ENCODE data around the gene APEX1.

The APEX1 gene

GRCh38 chr14:20478894-20479293, 23.9 kb downstream of the APEX1 start:
- TF ChIP-seq CTCF (IDR thresholded peaks at IDR 0.05; ENCODE audit: low read length) = no peak
- TF ChIP-seq EZH2 (optimal IDR thresholded peaks at IDR 0.05; ENCODE audit: low read depth, low read length) = no peak
- TF ChIP-seq EZH2phosphoT487 (IDR thresholded peaks at IDR 0.05; ENCODE audit: low read length) = no peak
- Histone ChIP-seq H3K27ac (ENCODE audit: low read length) (no peak overlapping the region), H3K9me3 (replicated peaks; ENCODE audit: insufficient read depth, low read length) (no peaks in the 10 kb centered on the region), H3K79me2 (ENCODE audit: low read length) (no peaks in the 10 kb centered on the region; the same call in 1 of the 2 replicates), H2AFZ (ENCODE audit: low read length) (no peak overlapping the region), H3K4me3 (ENCODE audit: low read length) (no peak overlapping the region), H4K20me1 (ENCODE audit: insufficient read depth, low read length) (no peaks in the 10 kb centered on the region), H3K4me1 (ENCODE audit: low read length) (no peaks in the 10 kb centered on the region), H3K27me3 (replicated peaks; ENCODE audit: insufficient read depth, low read length) (no peaks in the 10 kb centered on the region), H3F3A (ENCODE audit: insufficient read depth, low read length) (no peaks in the 10 kb centered on the region), H3K9me2 (replicated peaks; ENCODE audit: insufficient read depth, low read length) (no peaks in the 10 kb centered on the region), H3K9ac (ENCODE audit: low read length) (no peak overlapping the region), H3K36me3 (replicated peaks; ENCODE audit: insufficient read depth, low read length) (no peaks in the 10 kb centered on the region; the same call in 1 of the 2 replicates), H3K4me2 (ENCODE audit: low read depth, low read length) (no peak overlapping the region)
- no peak for DNase-seq

- Histone ChIP-seq H3K9ac (ENCODE audit: low read length) (no peak overlapping the region), H3K27me3 (replicated peaks; ENCODE audit: insufficient read depth, low read length) (no peaks in the 10 kb centered on the region), H2AFZ (ENCODE audit: low read length) (no peak overlapping the region), H3K9me3 (replicated peaks; ENCODE audit: insufficient read depth, low read length) (no peaks in the 10 kb centered on the region), H3K4me1 (ENCODE audit: low read length) (no peaks in the 10 kb centered on the region), H3K27ac (ENCODE audit: low read length) (no peak overlapping the region), H3K36me3 (replicated peaks; ENCODE audit: insufficient read depth, low read length) (no peaks in the 10 kb centered on the region), H3K4me3 (ENCODE audit: low read length) (no peak overlapping the region), H3F3A (ENCODE audit: insufficient read depth, low read length) (no peaks in the 10 kb centered on the region), H4K20me1 (ENCODE audit: insufficient read depth, low read length) (no peaks in the 10 kb centered on the region), H3K9me2 (replicated peaks; ENCODE audit: insufficient read depth, low read length) (no peaks in the 10 kb centered on the region), H3K79me2 (ENCODE audit: low read length) (no peaks in the 10 kb centered on the region), H3K4me2 (ENCODE audit: low read depth, low read length) (no peak overlapping the region)
- no peak for TF ChIP-seq EZH2phosphoT487 (IDR thresholded peaks at IDR 0.05; ENCODE audit: low read length)
- no peak for TF ChIP-seq EZH2 (optimal IDR thresholded peaks at IDR 0.05; ENCODE audit: low read depth, low read length)
- TF ChIP-seq CTCF (IDR thresholded peaks at IDR 0.05; ENCODE audit: low read length) = no peak
- DNase-seq = no peak
Observed at GRCh38 chr14:20482382-20482781, 27.4 kb downstream of the APEX1 start.

- no peak overlapping the region for H3K4me2 ChIP-seq (ENCODE audit: low read depth, low read length)
- TF ChIP-seq CTCF (IDR thresholded peaks at IDR 0.05; ENCODE audit: low read length) (no peak), EZH2 (optimal IDR thresholded peaks at IDR 0.05; ENCODE audit: low read depth, low read length) (no peak), EZH2phosphoT487 (IDR thresholded peaks at IDR 0.05; ENCODE audit: low read length) (no peak)
- H3K27ac ChIP-seq (ENCODE audit: low read length) = no peak overlapping the region
- no peak overlapping the region for H3K4me3 ChIP-seq (ENCODE audit: low read length)
- no peaks in the 10 kb centered on the region; the same call in 1 of the 2 replicates for H3F3A ChIP-seq (ENCODE audit: insufficient read depth, low read length)
- H3K9ac ChIP-seq (ENCODE audit: low read length) = no peak overlapping the region
- no peaks in the 10 kb centered on the region for H4K20me1 ChIP-seq (ENCODE audit: insufficient read depth, low read length)
- no peaks in the 10 kb centered on the region for H3K27me3 ChIP-seq (replicated peaks; ENCODE audit: insufficient read depth, low read length)
- no peak for DNase-seq
- no peaks in the 10 kb centered on the region for H3K9me2 ChIP-seq (replicated peaks; ENCODE audit: insufficient read depth, low read length)
- H2AFZ ChIP-seq (ENCODE audit: low read length) = no peak overlapping the region
- H3K36me3 ChIP-seq (replicated peaks; ENCODE audit: insufficient read depth, low read length) = no peaks in the 10 kb centered on the region
- H3K79me2 ChIP-seq (ENCODE audit: low read length) = no peaks in the 10 kb centered on the region
- H3K4me1 ChIP-seq (ENCODE audit: low read length) = 0 out of 2 replicates have a peak, but pooled peaks cover 9% of the 10 kb centered on the region
- H3K9me3 ChIP-seq (replicated peaks; ENCODE audit: insufficient read depth, low read length) = no peaks in the 10 kb centered on the region
Observed at GRCh38 chr14:20485900-20486299, 30.9 kb downstream of the APEX1 start.
